HepG2 (cell line): ENCODE results near the gene TXN2. TPM values are rescaled to one million over a fixed set of nuclear protein-coding genes. Genes with fewer than 3 reads are reported as not detected.

Experiments
- CBX2 ChIP-seq, 2 experiments: fragments of 200-600 bp in 1 of 2; sonication (generic); formaldehyde crosslinking in 1 of 2; IDR thresholded peaks; 2 replicates each; pipeline versions ENCODE4 v1.7.0 to v1.8.1; 2018 to 2022; ENCODE audit warnings: low read depth in 2 of 2, low read length in 1 of 2, mild to moderate bottlenecking in 1 of 2, missing genetic modification reagents in 1 of 2
- GZF1 ChIP-seq: sonication (generic); formaldehyde crosslinking; IDR thresholded peaks from 2 replicates; pipeline ENCODE4 v1.5.1; 2020; ENCODE audit warnings: mild to moderate bottlenecking, missing genetic modification reagents
- HDAC6 ChIP-seq: fragments of 200-600 bp; sonication (generic); IDR thresholded peaks from 2 replicates; pipeline ENCODE4 v1.7.0; 2017; ENCODE audit warnings: mild to moderate bottlenecking, antibody characterized with exemption, low read length, low read depth
- HNF4G ChIP-seq, 2 experiments: sonication (generic) in 1 of 2; formaldehyde crosslinking in 1 of 2; IDR thresholded peaks; 2 replicates each; pipeline versions ENCODE4 v1.4.0 to v1.6.1; 2011 to 2020; ENCODE audit warnings: borderline replicate concordance in 2 of 2, low read depth in 2 of 2, mild to moderate bottlenecking in 2 of 2, low read length in 1 of 2, missing genetic modification reagents in 1 of 2, moderate library complexity in 1 of 2
- NCOA1 ChIP-seq: sonication (generic); formaldehyde crosslinking; IDR thresholded peaks from 2 replicates; pipeline ENCODE4 v1.9.0; 2021; ENCODE audit warnings: missing genetic modification reagents
- WIZ ChIP-seq: sonication (generic); formaldehyde crosslinking; IDR thresholded peaks from 2 replicates; pipeline ENCODE4 v1.5.1; 2020; ENCODE audit warnings: mild to moderate bottlenecking, missing genetic modification reagents
- YEATS2 ChIP-seq: sonication (generic); formaldehyde crosslinking; IDR thresholded peaks from 2 replicates; pipeline ENCODE4 v1.4.0; 2020; ENCODE audit warnings: missing genetic modification reagents, borderline replicate concordance
- ZNF121 ChIP-seq: sonication (generic); formaldehyde crosslinking; IDR thresholded peaks from 2 replicates; pipeline ENCODE4 v1.5.0; 2020; ENCODE audit warnings: mild to moderate bottlenecking, missing genetic modification reagents
- ZNF20 ChIP-seq: sonication (generic); formaldehyde crosslinking; IDR thresholded peaks from 2 replicates; pipeline ENCODE4 v1.4.0; 2020; ENCODE audit warnings: mild to moderate bottlenecking, moderate library complexity, missing genetic modification reagents
- polyA plus RNA-seq, 8 experiments: library from polyadenylated mRNA; depleted of rRNA in 3 of 8; stranded (reverse) in 7 of 8; unstranded in 1 of 8; fragments of >200 nt; fragmentation: Illumina TruSeq in 4 of 8; extraction: Trizol in 4 of 8; gene quantifications; 2 replicates each; pipeline versions ENCODE4 v1.2.1 to v1.2.3, GENCODE V29; 2011 to 2016; ENCODE audit warnings: low read depth in 4 of 8, missing spikeins in 1 of 8, mixed read lengths in 1 of 8; ENCODE audit not compliant: insufficient read depth in 1 of 8
- total RNA-seq, 5 experiments: library from RNA; depleted of rRNA; stranded (reverse); fragments of >200 nt; fragmentation: Illumina TruSeq; extraction: Trizol; gene quantifications; 2 replicates each; pipeline ENCODE4 v1.2.3, GENCODE V29; 2016; ENCODE audit warnings: low read depth in 1 of 5
- TF ChIP-seq, protein P1 (sequence below): sonication (generic); formaldehyde crosslinking; IDR thresholded peaks from 2 replicates; pipeline ENCODE4 v1.4.0; 2020; ENCODE audit warnings: missing genetic modification reagents
- TF ChIP-seq, protein P2 (sequence below): sonication (generic); formaldehyde crosslinking; IDR thresholded peaks from 2 replicates; pipeline ENCODE4 v1.4.0; 2020; ENCODE audit warnings: mild to moderate bottlenecking, missing genetic modification reagents
- TF ChIP-seq, protein P3 (sequence below): sonication (generic); formaldehyde crosslinking; conservative IDR thresholded peaks from 2 replicates; pipeline ENCODE4 v1.4.0; 2020; ENCODE audit warnings: missing genetic modification reagents
- TF ChIP-seq, protein P4 (sequence below): sonication (generic); formaldehyde crosslinking; IDR thresholded peaks from 2 replicates; pipeline ENCODE4 v1.4.0; 2020; ENCODE audit warnings: missing genetic modification reagents, borderline replicate concordance

Gene TXN2
- total and polyA plus RNA-seq, 2 of the 13 experiments (the other 11 are each of a cell fraction or from before 2014, with no cell fraction given) = 41.4 to 109 TPM

- TF ChIP-seq WIZ (CRISPR knock-in tag) (no peak), ZNF20 (no peak), ZNF121 (no peak), GZF1 (CRISPR knock-in tag) (no peak), CBX2 (IDR thresholded peaks at IDR 0.05; ENCODE audit: low read depth, low read length) (no peak), CBX2 (CRISPR knock-in tag; IDR thresholded peaks at IDR 0.05; ENCODE audit: low read depth) (no peak), NCOA1 (CRISPR knock-in tag) (no peak), HDAC6 (no peak), HNF4G (IDR thresholded peaks at IDR 0.05; ENCODE audit: borderline replicate concordance, low read depth, low read length) (peak; percentile 48; the same call in 1 of the 2 replicates), HNF4G (CRISPR knock-in tag; IDR thresholded peaks at IDR 0.05; ENCODE audit: borderline replicate concordance, low read depth) (no peak), YEATS2 (CRISPR knock-in tag) (no peak; the same call in 1 of the 2 replicates)
- TF ChIP-seq, protein P1, sequence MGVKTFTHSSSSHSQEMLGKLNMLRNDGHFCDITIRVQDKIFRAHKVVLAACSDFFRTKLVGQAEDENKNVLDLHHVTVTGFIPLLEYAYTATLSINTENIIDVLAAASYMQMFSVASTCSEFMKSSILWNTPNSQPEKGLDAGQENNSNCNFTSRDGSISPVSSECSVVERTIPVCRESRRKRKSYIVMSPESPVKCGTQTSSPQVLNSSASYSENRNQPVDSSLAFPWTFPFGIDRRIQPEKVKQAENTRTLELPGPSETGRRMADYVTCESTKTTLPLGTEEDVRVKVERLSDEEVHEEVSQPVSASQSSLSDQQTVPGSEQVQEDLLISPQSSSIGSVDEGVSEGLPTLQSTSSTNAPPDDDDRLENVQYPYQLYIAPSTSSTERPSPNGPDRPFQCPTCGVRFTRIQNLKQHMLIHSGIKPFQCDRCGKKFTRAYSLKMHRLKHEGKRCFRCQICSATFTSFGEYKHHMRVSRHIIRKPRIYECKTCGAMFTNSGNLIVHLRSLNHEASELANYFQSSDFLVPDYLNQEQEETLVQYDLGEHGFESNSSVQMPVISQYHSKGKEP (CRISPR knock-in tag) = no peak
- TF ChIP-seq, protein P2, sequence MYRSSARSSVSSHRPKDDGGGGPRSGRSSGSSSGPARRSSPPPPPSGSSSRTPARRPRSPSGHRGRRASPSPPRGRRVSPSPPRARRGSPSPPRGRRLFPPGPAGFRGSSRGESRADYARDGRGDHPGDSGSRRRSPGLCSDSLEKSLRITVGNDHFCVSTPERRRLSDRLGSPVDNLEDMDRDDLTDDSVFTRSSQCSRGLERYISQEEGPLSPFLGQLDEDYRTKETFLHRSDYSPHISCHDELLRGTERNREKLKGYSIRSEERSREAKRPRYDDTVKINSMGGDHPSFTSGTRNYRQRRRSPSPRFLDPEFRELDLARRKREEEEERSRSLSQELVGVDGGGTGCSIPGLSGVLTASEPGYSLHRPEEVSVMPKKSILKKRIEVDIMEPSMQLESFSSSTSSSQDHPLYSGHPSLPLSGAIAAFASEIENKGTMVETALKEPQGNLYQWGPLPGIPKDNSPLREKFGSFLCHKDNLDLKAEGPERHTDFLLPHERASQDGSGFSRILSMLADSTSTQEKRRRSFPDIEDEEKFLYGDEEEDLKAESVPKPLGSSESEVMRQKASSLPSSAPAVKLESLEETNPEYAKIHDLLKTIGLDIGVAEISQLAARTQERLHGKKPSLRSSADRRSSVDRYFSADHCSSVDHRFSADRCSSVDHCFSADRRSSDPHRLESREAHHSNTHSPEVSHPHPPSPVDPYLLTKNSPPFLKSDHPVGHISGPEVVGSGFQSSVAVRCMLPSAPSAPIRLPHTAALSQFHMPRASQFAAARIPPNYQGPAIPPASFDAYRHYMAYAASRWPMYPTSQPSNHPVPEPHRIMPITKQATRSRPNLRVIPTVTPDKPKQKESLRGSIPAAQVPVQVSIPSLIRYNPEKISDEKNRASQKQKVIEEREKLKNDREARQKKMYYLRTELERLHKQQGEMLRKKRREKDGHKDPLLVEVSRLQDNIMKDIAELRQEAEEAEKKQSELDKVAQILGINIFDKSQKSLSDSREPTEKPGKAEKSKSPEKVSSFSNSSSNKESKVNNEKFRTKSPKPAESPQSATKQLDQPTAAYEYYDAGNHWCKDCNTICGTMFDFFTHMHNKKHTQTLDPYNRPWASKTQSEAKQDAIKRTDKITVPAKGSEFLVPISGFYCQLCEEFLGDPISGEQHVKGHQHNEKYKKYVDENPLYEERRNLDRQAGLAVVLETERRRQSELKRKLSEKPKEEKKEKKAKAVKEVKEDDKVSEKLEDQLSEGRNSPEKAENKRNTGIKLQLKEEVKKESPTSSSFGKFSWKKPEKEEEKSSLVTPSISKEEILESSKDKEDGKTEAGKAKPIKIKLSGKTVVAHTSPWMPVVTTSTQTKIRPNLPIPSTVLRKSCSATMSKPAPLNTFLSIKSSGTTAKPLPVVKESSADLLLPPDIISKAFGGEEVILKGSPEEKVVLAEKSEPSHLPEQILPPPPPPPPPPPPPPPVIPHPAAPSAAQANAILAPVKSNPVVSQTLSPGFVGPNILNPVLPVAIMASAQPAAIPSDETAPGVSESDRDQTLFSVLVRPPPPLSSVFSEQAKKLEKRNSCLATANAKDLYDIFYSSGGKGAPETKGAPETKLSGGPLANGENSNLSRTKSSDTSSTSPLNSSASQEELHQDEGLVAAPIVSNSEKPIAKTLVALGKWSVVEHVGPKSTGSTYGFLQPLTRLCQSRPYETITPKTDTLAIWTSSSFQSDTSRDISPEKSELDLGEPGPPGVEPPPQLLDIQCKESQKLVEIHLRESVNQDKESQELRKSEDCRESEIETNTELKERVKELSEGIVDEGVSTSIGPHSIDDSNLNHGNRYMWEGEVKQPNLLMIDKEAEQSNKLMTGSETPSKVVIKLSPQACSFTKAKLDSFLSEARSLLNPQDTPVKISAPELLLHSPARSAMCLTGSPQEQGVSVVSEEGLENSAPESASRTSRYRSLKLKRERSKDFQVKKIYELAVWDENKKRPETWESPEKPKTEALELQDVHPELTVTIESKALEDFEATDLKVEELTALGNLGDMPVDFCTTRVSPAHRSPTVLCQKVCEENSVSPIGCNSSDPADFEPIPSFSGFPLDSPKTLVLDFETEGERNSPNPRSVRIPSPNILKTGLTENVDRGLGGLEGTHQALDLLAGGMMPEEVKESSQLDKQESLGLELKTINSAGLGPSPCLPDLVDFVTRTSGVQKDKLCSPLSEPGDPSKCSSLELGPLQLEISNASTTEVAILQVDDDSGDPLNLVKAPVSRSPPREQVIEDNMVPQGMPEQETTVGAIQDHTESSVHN (CRISPR knock-in tag) = no peak
- TF ChIP-seq, protein P3, sequence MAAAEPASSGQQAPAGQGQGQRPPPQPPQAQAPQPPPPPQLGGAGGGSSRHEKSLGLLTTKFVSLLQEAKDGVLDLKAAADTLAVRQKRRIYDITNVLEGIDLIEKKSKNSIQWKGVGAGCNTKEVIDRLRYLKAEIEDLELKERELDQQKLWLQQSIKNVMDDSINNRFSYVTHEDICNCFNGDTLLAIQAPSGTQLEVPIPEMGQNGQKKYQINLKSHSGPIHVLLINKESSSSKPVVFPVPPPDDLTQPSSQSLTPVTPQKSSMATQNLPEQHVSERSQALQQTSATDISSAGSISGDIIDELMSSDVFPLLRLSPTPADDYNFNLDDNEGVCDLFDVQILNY = no peak
- TF ChIP-seq, protein P4, sequence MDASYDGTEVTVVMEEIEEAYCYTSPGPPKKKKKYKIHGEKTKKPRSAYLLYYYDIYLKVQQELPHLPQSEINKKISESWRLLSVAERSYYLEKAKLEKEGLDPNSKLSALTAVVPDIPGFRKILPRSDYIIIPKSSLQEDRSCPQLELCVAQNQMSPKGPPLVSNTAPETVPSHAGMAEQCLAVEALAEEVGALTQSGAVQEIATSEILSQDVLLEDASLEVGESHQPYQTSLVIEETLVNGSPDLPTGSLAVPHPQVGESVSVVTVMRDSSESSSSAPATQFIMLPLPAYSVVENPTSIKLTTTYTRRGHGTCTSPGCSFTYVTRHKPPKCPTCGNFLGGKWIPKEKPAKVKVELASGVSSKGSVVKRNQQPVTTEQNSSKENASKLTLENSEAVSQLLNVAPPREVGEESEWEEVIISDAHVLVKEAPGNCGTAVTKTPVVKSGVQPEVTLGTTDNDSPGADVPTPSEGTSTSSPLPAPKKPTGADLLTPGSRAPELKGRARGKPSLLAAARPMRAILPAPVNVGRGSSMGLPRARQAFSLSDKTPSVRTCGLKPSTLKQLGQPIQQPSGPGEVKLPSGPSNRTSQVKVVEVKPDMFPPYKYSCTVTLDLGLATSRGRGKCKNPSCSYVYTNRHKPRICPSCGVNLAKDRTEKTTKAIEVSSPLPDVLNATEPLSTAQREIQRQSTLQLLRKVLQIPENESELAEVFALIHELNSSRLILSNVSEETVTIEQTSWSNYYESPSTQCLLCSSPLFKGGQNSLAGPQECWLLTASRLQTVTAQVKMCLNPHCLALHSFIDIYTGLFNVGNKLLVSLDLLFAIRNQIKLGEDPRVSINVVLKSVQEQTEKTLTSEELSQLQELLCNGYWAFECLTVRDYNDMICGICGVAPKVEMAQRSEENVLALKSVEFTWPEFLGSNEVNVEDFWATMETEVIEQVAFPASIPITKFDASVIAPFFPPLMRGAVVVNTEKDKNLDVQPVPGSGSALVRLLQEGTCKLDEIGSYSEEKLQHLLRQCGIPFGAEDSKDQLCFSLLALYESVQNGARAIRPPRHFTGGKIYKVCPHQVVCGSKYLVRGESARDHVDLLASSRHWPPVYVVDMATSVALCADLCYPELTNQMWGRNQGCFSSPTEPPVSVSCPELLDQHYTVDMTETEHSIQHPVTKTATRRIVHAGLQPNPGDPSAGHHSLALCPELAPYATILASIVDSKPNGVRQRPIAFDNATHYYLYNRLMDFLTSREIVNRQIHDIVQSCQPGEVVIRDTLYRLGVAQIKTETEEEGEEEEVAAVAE (CRISPR knock-in tag) = no peak
Measured at GRCh38 chr22:36425977-36426523, 55.4 kb downstream of the TXN2 start (continued).
